Stimulated activated CD8-positive, alpha-beta memory T cell treated with anti-CD3 and anti-CD28 coated beads, Interleukin-12 subunit alpha, Interleukin-12 subunit beta, amount 100 ng/mL, for 24 hours (primary cell): ENCODE data around the gene QSOX2.

Experiments
- DNase-seq: peaks from one replicate; pipeline ENCODE4 v3.0.0-alpha.2; 2020; ENCODE audit errors: extremely low read depth

Gene QSOX2

GRCh38 chr9:136283291-136284235 is 38.0 kb upstream of the QSOX2 start:
- DNase-seq: peak; percentile 25

DNA sequence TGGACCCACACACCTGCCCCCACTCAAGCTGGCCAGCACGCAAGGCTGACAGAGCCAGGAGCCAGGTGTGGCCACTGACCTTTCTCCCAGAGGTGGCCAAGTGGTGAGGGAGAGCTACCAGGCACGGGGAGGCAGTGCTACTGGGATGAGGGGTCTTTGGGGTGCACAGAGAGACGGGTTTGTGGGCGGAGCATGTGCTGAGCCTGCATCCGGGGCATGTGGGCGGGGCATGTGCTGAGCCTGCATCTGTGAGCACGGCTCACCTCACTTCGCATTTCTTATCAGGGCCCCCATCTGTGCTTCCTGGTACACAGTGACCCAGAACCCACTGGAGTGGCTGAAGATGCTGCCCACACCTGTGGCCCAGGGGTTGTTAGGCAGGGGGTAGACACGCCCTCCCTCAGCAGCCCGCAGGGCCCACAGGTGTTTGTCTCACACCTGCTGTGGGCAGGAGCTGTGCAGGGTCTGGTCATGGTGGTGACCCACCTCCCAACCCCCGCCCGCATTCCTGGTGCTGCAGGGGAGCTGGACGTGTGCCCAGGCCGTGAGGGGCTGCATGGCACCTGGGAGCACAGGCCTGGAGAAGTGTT is 36.8 kb upstream of the QSOX2 start:
- DNase-seq: no peak

DNA sequence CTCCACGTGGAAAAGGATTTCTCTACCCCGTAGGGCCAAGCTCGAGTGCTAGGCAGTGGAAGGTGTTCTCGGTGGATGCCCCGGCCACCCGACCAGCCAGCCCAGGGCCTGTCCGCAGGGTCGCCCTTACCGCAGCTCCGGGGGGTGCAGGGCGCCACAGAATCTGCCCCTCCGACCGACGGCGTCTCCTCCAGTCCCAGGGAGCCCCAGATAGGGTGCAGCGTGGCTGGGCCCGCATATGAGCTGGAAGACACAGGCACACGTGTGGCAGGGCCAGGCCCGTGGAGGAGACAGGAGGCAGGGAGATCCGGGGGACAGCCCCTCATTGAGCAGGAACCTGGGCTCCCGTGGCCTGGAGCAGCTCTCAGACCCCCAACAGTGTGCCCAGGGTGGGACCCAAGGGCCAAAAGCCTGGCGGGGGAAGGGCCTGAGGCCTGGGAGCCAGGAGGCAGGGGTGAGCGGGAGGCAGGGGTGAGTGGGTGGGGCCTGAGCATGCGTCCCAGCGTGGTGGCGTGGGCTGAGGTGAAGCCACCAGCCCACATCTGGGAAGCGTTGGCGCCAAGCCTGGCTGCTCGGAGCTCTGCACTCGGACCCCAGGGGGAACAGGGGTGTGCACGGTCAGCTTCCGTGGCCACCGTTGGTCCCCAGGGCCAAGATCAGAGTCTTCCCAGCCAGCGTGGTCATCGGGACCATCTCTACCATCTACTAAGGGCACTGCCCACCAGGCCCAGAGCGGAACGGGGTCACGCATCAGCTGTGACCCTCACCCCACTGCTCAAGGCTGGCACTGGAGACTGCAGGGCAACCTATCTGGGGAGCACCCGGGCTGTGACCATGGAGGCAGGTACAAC is 36.0 kb upstream of the QSOX2 start:
- DNase-seq: no peak

DNA sequence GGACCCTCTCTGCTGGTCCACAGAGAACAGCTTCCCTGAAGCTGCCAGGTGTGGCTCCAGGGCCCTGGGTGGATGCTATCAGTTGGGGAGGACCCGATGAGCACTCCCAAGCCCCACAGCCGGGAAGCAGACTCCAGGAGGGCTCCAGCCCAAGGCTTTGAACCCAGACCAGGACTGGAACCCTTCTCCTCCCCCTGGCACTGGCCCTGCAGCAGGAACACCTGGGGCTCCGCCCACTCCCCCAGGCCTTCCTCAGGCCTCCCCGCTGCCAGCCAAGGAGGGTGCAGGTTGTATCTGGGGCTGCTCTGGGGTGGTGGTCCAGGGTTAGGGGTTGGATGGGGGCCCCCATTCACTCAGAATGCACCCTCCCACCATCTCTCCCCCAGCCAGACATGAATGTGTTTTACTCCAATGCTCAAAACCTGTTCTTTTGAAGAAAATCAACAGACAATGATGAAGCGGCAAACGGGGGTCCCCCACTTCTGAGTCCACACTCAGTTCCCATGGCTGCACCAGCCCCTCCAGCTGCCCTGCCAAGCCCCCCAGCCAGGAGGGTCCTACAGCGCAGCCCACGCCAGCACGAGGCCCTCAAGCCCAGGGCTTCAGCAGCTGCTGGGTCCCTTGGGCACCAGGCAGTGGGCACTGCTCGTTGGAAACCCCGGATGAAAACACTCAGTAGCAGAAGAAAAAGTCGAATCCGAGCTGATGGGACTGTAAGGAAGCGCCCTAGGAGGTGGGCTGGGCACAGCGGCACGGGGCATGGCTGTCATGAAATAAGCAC is 35.1 kb upstream of the QSOX2 start:
- DNase-seq: no peak

DNA sequence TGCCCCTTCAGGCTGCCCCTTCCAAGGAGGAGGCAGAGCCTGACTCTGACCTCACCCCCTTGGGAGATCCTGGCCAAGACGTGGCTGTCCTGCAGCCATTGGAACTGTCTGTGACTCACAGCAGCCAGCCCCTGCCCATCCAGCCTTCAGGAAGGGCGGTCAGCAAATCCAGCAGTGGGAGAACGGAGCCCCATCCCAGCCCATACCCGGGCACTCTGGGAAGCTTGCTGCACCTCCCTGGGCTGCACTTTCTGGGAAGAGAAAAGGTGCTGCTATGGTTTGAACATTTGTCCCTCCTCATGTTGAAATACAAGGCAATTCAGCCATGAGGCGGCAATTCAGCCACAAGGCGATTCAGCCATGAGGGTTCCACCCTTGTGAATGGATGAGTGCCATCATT is 33.9 kb upstream of the QSOX2 start:
- DNase-seq: no peak

DNA sequence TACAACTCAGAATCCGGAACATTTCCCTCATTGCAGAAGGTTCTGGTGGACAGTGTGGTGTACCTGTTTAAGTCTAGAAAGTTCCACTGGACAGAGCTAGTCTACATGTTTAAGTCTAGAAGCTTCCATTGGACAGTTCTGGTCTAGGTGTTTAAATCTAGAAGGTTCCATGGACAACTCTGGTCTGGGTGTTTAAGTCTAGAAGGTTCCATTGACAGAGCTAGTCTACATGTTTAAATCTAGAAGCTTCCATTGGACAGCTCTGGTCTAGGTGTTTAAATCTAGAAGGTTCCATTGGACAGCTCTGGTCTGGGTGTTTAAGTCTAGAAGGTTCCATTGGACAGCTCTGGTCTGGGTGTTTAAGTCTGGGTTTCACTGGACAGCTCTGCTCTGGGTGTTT is 33.3 kb upstream of the QSOX2 start:
- DNase-seq: no peak

DNA sequence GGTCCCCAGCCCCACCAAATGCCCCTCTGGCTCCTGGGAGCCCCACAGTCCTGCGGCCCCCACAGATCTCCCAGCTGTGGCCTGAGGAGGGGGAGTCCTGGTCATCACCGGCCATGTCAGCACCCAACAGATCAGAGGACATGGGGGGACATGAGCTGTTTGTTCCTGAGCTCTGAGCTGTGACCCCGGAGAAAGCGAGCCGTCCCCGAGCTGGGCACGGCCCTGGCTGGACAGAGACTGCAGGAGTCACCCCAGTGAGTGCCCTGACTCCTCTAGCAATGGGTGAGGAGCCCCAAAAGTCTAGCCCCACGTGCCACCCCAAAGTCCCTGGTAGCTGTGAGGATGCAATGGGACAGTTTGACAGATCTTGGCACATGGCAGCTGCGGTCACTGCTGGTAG is 32.6 kb upstream of the QSOX2 start:
- DNase-seq: no peak

DNA sequence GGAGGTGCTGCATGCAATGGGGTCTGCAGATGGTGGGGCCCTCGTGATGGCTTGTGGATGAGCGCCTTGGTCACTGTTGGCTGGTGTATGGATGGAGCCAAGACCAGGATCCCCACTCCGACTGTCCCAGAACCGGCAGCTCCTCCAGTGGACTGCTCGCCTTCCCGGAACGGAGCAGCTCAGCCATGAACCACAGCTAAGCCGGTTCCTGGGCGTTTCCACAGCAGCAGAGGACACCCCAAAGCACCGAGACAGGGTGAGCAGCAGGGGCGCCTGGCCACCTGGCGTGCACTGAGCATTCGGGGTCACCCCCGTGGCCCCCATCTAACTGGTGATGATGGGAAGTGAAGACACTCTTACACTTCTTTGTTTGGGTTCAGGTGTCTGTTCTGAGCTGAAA is 32.1 kb upstream of the QSOX2 start:
- no peak for DNase-seq

- DNase-seq: no peak
Measured at GRCh38 chr9:136276716-136277115, 31.1 kb upstream of the QSOX2 start.

DNA sequence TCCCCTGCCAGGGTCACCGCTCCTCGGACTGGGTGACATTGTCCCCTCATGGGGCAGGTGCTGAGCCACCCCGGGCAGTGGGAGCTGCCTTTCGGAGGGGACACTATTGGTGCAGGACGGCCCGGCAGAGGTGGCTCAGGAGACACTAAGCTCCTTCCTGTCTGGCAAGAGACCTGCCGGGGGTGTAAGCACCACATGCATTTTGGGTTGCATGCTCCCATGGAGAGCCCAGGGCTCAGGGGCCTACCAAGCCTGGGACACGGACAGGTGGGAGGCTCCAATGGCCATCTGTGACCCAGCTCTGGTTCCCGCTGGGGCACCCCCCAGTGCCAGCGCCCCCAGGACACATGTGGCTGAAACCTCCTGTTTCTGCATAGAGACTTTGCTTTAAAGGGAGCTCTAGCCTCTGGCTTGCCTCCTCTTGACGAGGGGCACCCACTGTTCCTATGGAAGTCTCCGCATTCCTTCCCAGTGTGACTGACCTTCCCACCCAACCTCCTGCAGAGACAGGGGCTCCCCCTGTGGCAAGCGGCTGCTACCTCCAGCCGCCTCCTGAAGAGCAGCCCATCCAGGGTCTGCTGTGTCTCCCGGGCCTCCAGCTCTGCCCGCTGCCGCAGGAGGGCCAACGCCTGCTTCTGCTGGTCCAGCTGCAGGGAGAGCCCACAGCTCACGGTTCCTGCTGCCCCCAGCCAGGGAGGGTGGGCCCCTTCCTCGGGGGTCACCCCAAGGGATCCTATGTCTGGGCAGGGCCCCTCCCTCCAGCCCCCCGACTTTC is 30.2 kb upstream of the QSOX2 start:
- DNase-seq: no peak

DNA sequence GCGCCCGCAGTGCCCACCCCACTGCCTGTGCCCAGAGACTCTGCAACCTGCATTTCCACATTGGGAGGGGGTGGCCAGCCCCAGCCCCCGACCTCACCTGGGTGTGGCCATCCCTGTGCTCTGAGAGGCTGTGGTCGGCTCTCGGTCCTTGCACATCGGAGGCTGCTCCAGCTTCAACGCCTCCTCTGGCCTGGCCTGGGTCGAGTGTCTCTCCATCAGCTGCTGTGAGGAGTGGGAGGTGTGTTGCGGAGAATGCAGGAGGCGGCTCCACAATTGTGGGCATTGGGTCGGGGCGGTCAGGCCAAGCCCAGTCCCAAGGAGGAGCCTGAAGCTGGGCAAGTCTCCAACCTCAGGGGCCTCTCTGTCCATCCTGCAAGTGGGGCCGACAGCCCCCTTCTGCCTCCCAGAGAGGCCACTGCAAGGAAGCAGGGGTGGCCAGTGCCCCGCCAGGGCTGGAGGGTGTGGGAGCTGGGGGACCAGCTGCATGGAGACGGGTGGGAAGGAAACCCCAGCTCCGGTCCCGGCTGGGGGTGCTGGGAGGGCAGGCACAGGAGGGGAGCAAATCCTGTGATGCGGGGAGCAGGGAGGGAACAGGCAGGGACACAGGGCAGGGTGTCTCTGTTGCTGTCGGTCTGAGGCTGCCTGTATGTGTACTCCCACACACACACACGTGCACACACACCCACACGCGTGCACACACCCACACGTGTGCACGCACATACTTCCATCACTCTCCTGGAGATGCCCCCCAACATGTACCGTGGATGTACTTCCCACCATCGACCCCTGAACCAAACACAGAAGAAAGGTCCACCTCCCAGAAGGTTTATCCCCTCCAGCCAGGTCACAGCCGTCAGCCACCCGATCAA is 29.4 kb upstream of the QSOX2 start:
- no peak for DNase-seq

DNA sequence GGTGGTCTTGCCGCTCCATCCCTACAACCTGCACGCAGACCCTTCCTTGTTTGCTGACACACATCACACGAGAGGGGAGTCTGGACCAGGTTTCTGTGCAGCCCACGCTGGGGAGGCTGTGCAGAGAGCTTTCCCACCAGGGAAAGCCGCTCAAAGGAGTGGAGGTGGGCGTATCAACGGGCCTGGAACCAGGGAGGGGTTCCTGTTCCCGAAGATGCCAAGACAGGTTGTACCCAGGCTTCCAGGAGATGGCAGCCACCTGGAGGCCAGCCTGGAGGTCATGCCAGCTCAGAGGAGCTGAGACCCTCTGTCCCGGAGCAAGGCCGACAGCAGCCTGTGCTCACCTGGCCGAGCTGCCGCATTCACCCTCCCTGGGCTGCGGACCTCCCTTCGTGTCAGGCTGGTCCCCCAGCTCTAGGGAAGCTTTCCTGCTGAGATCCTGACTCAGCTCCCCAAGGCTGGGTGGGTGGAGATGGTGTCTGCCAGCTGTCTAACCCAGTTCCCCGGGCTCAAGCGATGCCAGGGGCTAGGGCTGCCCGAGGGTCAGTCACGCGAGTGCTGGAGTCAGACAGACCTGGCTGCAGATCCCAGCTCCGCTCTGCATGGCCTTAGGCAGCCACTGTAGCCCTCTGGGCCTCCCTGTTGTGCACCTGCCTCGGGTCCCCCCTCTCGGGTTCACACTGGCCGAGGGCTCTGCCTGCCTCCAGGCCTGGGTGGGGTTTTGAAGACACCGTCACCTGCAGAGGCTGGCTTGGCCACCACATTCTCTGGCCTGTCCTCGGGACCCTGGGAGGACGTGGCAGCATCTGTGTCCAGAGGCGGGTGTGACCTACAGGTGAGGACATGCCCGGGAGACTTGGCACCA is 28.5 kb upstream of the QSOX2 start:
- DNase-seq: no peak

DNA sequence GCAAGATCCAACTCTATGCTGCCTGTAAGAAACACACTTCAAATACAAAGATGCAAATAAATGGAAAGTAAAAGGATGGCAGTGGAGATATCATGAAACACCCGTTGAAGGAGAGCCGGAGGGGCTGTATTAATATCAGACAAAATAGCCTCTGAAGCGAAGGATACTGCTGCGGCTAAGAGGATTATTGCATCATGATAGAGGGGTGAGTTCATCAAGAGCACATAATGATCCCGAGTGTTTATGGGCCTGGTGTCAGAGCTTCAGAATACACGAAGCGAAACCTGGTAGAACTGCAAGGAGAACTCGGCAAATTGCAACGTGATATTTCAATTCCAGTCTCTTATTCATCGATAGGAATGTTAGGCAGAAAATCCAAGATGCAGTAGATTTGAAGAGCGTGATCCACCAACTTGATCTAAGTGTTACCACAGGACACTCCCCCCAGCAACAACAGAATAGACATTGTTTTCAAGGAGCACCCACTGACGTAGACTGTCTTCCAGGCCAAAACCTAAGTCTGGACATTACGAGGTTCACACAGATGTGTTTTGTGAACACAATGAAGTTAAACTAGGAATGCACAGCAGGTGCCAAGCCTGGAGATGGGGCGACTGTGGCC is 27.7 kb upstream of the QSOX2 start:
- no peak for DNase-seq

DNA sequence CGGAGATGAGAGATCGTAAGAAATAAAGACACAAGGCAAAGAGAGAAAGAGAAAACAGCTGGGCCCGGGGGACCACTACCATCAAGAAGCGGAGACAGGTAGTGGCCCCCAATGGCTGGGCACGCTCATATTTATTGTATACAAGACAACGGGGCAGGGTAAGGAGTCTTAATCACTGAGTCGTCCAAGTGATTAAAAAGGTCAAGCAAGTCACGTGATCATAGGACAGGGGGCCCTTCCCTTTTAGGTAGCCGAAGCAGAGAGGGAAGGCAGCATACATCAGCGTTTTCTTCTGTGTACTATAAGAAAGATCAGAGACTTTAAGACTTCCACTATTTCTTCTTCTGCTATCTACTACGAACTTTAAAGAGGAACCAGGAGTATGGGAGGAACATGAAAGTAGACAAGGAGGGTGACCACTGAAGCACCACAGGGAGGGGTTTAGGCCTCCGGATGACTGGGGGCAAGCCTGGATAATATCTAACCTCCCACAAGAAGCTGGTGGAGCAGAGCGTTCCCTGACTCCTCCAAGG is 24.6 kb upstream of the QSOX2 start:
- DNase-seq: no peak

DNA sequence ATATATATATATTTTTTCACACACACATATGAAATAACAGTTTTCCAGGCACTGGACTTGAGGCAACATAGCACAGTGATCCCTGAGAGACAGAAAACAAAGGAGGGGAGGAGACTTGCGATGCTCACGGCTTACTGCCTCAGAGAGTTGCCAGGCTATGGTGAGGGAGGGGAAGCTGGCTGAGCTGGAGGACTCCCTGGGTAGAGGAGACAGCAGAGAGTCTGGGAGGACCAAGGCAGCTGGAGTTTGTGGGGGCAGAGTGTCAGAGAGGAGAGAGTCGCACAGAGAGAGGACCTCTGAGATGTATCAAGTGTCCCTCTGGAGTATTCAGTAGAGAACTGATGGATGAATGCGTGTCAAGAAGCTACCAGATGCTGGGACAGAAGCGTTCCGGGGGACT is 23.1 kb upstream of the QSOX2 start:
- no peak for DNase-seq

- no peak for DNase-seq
Measured at GRCh38 chr9:136268318-136268717, 22.7 kb upstream of the QSOX2 start.

DNA sequence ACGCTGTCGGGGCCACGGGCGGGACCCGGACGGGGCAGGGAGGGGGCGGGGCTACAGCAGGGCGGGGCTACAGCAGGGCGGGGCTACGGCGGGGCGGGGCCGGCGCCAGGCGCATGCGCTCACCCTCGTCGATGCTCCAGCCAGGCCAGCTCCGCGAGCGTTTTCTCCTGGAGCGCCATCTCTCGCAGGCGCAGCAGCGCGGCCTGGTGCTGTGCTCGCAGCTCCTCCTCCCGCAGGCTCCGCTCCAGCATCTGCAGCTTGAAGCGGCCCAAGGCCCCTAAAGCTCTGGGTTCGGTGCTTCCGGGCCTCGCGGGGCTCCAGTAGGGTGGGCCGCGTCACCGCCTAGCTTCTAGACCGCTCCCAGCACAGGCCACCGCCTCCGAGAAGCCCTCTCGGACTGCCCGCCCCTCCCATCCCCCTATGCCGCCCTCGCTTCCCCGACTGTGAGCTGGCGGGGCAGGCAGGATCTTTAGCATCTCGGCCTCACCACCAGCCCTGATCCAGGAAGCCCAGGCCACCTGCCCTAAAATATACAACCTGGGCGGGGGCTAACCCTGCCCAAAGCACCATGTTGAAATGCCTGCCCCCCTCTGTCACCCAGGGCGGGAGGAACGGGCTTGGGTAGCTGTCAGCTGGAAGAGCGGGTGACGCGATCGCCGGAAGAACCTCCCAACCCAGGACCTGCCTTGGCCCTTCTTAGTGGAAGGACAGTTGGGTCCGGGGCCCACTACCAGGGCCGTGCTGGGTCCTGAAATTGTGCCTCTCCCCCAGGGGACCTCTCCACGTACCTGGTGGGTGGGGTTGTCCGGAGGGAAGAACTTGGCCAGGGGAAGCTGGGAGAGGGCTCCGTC is 21.9 kb upstream of the QSOX2 start:
- peak; percentile 60 for DNase-seq
